ENCODE measurements around the gene ZNF438. TPM values are rescaled to one million over a fixed set of nuclear protein-coding genes. Genes with fewer than 3 reads are reported as not detected.
A peak's percentile ranks its signal among the peaks of the same experiment; 100 is the strongest.

Gene ZNF438
- 2.2 TPM for total RNA-seq

- Histone ChIP-seq H3K4me3 (ENCODE audit: low read length) (peak within 1 kb of the TSS; percentile 68), H3K4me1 (ENCODE audit: insufficient read depth, low read length) (peaks cover 36% of the 10 kb centered on the region), H3K9me3 (ENCODE audit: low read depth, low read length) (no peaks in the 10 kb centered on the region), H3K27me3 (ENCODE audit: insufficient read depth, low read length) (no peaks in the 10 kb centered on the region)
Measured at GRCh38 chr10:31031558-31032257, at the start of gene ZNF438. TSS of gene ZNF438 (minus strand) at chr10:31031865. CDS start at chr10:30877034, 154,831 bp downstream.

- Histone ChIP-seq H3K4me3 (ENCODE audit: low read length) (no peak overlapping the region), H3K27me3 (ENCODE audit: insufficient read depth, low read length) (peaks cover 5% of the 10 kb centered on the region), H3K9me3 (ENCODE audit: low read depth, low read length) (no peaks in the 10 kb centered on the region), H3K4me1 (ENCODE audit: insufficient read depth, low read length) (no peaks in the 10 kb centered on the region)
Measured at GRCh38 chr10:31076610-31076988, 44.9 kb upstream of the ZNF438 start.

GRCh38 chr10:31075881-31076609 is 44.4 kb upstream of the ZNF438 start:
- no peaks in the 10 kb centered on the region for H3K4me1 ChIP-seq (ENCODE audit: insufficient read depth, low read length)
- H3K4me3 ChIP-seq (ENCODE audit: low read length), result no peak overlapping the region
- peaks cover 7% of the 10 kb centered on the region for H3K27me3 ChIP-seq (ENCODE audit: insufficient read depth, low read length)
- H3K9me3 ChIP-seq (ENCODE audit: low read depth, low read length), result no peaks in the 10 kb centered on the region

- H3K9me3 ChIP-seq (ENCODE audit: low read depth, low read length), result no peaks in the 10 kb centered on the region
- peaks cover 7% of the 10 kb centered on the region for H3K27me3 ChIP-seq (ENCODE audit: insufficient read depth, low read length)
- H3K4me1 ChIP-seq (ENCODE audit: insufficient read depth, low read length), result no peaks in the 10 kb centered on the region
- no peak overlapping the region for H3K4me3 ChIP-seq (ENCODE audit: low read length)
Measured at GRCh38 chr10:31075434-31075833, 43.8 kb upstream of the ZNF438 start.

GRCh38 chr10:31074722-31075086 is 43.0 kb upstream of the ZNF438 start:
- Histone ChIP-seq H3K4me3 (ENCODE audit: low read length) (no peak overlapping the region), H3K27me3 (ENCODE audit: insufficient read depth, low read length) (peaks cover 7% of the 10 kb centered on the region), H3K9me3 (ENCODE audit: low read depth, low read length) (no peaks in the 10 kb centered on the region), H3K4me1 (ENCODE audit: insufficient read depth, low read length) (no peaks in the 10 kb centered on the region)

GRCh38 chr10:31073996-31074721 is 42.5 kb upstream of the ZNF438 start:
- no peaks in the 10 kb centered on the region for H3K4me1 ChIP-seq (ENCODE audit: insufficient read depth, low read length)
- peaks cover 7% of the 10 kb centered on the region for H3K27me3 ChIP-seq (ENCODE audit: insufficient read depth, low read length)
- H3K9me3 ChIP-seq (ENCODE audit: low read depth, low read length), result no peaks in the 10 kb centered on the region
- no peak overlapping the region for H3K4me3 ChIP-seq (ENCODE audit: low read length)

GRCh38 chr10:31073211-31073610 is 41.5 kb upstream of the ZNF438 start:
- Histone ChIP-seq H3K4me1 (ENCODE audit: insufficient read depth, low read length) (no peaks in the 10 kb centered on the region), H3K9me3 (ENCODE audit: low read depth, low read length) (no peaks in the 10 kb centered on the region), H3K4me3 (ENCODE audit: low read length) (no peak overlapping the region), H3K27me3 (ENCODE audit: insufficient read depth, low read length) (peaks cover 7% of the 10 kb centered on the region)

- Histone ChIP-seq H3K27me3 (ENCODE audit: insufficient read depth, low read length) (peaks cover 7% of the 10 kb centered on the region), H3K9me3 (ENCODE audit: low read depth, low read length) (no peaks in the 10 kb centered on the region), H3K4me3 (ENCODE audit: low read length) (no peak overlapping the region), H3K4me1 (ENCODE audit: insufficient read depth, low read length) (no peaks in the 10 kb centered on the region)
Measured at GRCh38 chr10:31072451-31072850, 40.8 kb upstream of the ZNF438 start.

GRCh38 chr10:31071232-31072005 is 39.8 kb upstream of the ZNF438 start:
- Histone ChIP-seq H3K4me3 (ENCODE audit: low read length) (no peak overlapping the region), H3K4me1 (ENCODE audit: insufficient read depth, low read length) (no peaks in the 10 kb centered on the region), H3K27me3 (ENCODE audit: insufficient read depth, low read length) (peaks cover 7% of the 10 kb centered on the region), H3K9me3 (ENCODE audit: low read depth, low read length) (no peaks in the 10 kb centered on the region)

- H3K27me3 ChIP-seq (ENCODE audit: insufficient read depth, low read length), result peaks cover 7% of the 10 kb centered on the region
- no peaks in the 10 kb centered on the region for H3K9me3 ChIP-seq (ENCODE audit: low read depth, low read length)
- no peak overlapping the region for H3K4me3 ChIP-seq (ENCODE audit: low read length)
- H3K4me1 ChIP-seq (ENCODE audit: insufficient read depth, low read length), result no peaks in the 10 kb centered on the region
Measured at GRCh38 chr10:31070691-31071090, 39.0 kb upstream of the ZNF438 start.

- Histone ChIP-seq H3K4me3 (ENCODE audit: low read length) (no peak overlapping the region), H3K27me3 (ENCODE audit: insufficient read depth, low read length) (peaks cover 7% of the 10 kb centered on the region), H3K9me3 (ENCODE audit: low read depth, low read length) (no peaks in the 10 kb centered on the region), H3K4me1 (ENCODE audit: insufficient read depth, low read length) (no peaks in the 10 kb centered on the region)
Measured at GRCh38 chr10:31070025-31070424, 38.4 kb upstream of the ZNF438 start.

- peaks cover 7% of the 10 kb centered on the region for H3K27me3 ChIP-seq (ENCODE audit: insufficient read depth, low read length)
- H3K4me1 ChIP-seq (ENCODE audit: insufficient read depth, low read length), result no peaks in the 10 kb centered on the region
Measured at GRCh38 chr10:31069411-31069810, 37.7 kb upstream of the ZNF438 start.

GRCh38 chr10:31064348-31064747 is 32.7 kb upstream of the ZNF438 start:
- Histone ChIP-seq H3K4me1 (ENCODE audit: insufficient read depth, low read length) (no peaks in the 10 kb centered on the region), H3K4me3 (ENCODE audit: low read length) (no peak overlapping the region), H3K9me3 (ENCODE audit: low read depth, low read length) (no peaks in the 10 kb centered on the region), H3K27me3 (ENCODE audit: insufficient read depth, low read length) (no peaks in the 10 kb centered on the region)

More at GRCh38 chr10:31069411-31069810, 37.7 kb upstream of the ZNF438 start:
- Histone ChIP-seq H3K9me3 (ENCODE audit: low read depth, low read length) (no peaks in the 10 kb centered on the region), H3K4me3 (ENCODE audit: low read length) (no peak overlapping the region)

GRCh38 chr10:31063841-31064240 is 32.2 kb upstream of the ZNF438 start:
- no peaks in the 10 kb centered on the region for H3K4me1 ChIP-seq (ENCODE audit: insufficient read depth, low read length)
- H3K4me3 ChIP-seq (ENCODE audit: low read length), result no peak overlapping the region
- no peaks in the 10 kb centered on the region for H3K27me3 ChIP-seq (ENCODE audit: insufficient read depth, low read length)
- H3K9me3 ChIP-seq (ENCODE audit: low read depth, low read length), result no peaks in the 10 kb centered on the region

- no peak overlapping the region for H3K4me3 ChIP-seq (ENCODE audit: low read length)
- no peaks in the 10 kb centered on the region for H3K27me3 ChIP-seq (ENCODE audit: insufficient read depth, low read length)
- no peaks in the 10 kb centered on the region for H3K4me1 ChIP-seq (ENCODE audit: insufficient read depth, low read length)
- no peaks in the 10 kb centered on the region for H3K9me3 ChIP-seq (ENCODE audit: low read depth, low read length)
Measured at GRCh38 chr10:31062856-31063255, 31.2 kb upstream of the ZNF438 start.
